ENCODE data around the gene NCR2.

The NCR2 gene

DNA sequence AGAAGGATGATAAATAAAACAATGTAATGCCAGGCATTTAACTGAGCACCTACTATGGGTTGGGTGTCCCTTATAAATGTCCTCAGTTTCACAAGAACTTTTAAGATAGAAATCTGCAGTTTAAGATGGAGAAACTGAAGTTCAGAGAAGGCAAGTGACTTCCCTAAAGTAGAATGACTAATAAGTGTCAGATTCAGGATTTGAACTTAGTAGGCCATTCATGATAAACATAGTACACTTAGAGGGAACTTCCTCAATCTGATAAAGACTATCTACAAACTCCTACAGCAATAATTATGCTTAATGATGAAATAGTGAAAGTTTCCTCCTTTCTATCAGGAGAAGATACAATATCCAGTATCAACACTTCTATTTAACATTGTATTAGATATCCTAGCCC is 43.9 kb downstream of the NCR2 start:
- no peak overlapping the region for H3K27ac ChIP-seq
- H3K9ac ChIP-seq (ENCODE audit: insufficient read length): no peak overlapping the region
- DNase-seq (ENCODE audit: low read depth, low spot score): no peak
- no peaks in the 10 kb centered on the region for H3K36me3 ChIP-seq (ENCODE audit: insufficient read depth, low read length)
- H3K4me3 ChIP-seq: no peak overlapping the region
- no peak for TF ChIP-seq EZH2 (IDR thresholded peaks at IDR 0.05)
- TF ChIP-seq FOXP2 (optimal IDR thresholded peaks at IDR 0.05; ENCODE audit: control extremely low read depth, extremely low read length, insufficient read depth): no peak
- TF ChIP-seq POLR2AphosphoS5 (IDR thresholded peaks at IDR 0.05; ENCODE audit: borderline replicate concordance, low read depth, low read length): no peak
- H3K9me3 ChIP-seq (ENCODE audit: low read depth, low read length): no peaks in the 10 kb centered on the region

DNA sequence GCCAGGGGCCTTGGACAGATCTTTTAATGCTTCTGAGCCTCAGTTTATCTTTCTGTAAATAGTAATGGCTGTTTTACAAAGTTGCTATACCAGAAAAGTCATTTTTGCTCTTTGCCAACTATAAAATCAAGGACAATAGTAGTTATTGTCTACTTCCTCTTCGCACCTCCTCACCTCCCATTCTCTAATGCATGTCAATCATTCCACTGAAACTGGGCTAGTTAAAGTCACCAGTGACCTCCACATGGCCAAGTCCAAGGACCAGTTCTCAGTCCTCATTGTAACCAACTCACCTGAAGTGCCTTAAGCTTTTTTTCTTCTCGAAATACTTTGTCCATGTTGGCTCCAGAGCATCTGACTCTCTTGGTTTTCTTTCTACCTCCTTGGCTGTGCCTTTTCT is 51.2 kb downstream of the NCR2 start:
- H3K4me3 ChIP-seq: no peak overlapping the region
- no peaks in the 10 kb centered on the region for H3K9me3 ChIP-seq (ENCODE audit: low read depth, low read length)
- no peak for DNase-seq (ENCODE audit: low read depth, low spot score)
- no peak overlapping the region for H3K9ac ChIP-seq (ENCODE audit: insufficient read length)
- no peak overlapping the region for H3K27ac ChIP-seq
- TF ChIP-seq FOXP2 (optimal IDR thresholded peaks at IDR 0.05; ENCODE audit: control extremely low read depth, extremely low read length, insufficient read depth) (no peak), POLR2AphosphoS5 (IDR thresholded peaks at IDR 0.05; ENCODE audit: borderline replicate concordance, low read depth, low read length) (no peak), EZH2 (IDR thresholded peaks at IDR 0.05) (no peak)
- no peaks in the 10 kb centered on the region for H3K36me3 ChIP-seq (ENCODE audit: insufficient read depth, low read length)

DNA sequence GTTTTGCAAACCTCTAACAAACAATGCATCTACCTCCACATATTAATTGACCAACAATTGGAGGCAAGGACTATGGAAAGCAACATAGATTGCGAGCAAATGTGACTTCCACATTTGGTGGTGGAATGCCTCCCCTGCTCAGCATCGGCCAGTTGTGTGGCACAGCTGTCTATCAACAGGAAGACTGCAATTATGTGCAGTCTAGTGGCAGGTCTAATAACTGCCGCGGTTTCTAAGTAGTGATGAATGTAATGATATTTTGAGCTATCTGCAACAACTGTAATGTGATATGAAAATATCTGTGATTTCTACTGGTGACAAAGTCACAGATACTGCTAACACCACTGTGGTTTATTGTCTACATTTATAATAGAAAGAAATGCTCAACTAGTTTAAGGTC is 56.8 kb downstream of the NCR2 start:
- no peak overlapping the region for H3K9ac ChIP-seq (ENCODE audit: insufficient read length)
- no peaks in the 10 kb centered on the region for H3K36me3 ChIP-seq (ENCODE audit: insufficient read depth, low read length)
- TF ChIP-seq POLR2AphosphoS5 (IDR thresholded peaks at IDR 0.05; ENCODE audit: borderline replicate concordance, low read depth, low read length) (no peak), EZH2 (IDR thresholded peaks at IDR 0.05) (no peak), FOXP2 (optimal IDR thresholded peaks at IDR 0.05; ENCODE audit: control extremely low read depth, extremely low read length, insufficient read depth) (no peak)
- H3K4me3 ChIP-seq: no peak overlapping the region
- no peak for DNase-seq (ENCODE audit: low read depth, low spot score)
- peaks cover 4% of the 10 kb centered on the region; the same call in 1 of the 2 replicates for H3K9me3 ChIP-seq (ENCODE audit: low read depth, low read length)
- H3K27ac ChIP-seq: no peak overlapping the region

GRCh38 chr6:41396335-41396734 is 60.9 kb downstream of the NCR2 start:
- DNase-seq (ENCODE audit: low read depth, low spot score): no peak
- TF ChIP-seq FOXP2 (optimal IDR thresholded peaks at IDR 0.05; ENCODE audit: control extremely low read depth, extremely low read length, insufficient read depth) (no peak), POLR2AphosphoS5 (IDR thresholded peaks at IDR 0.05; ENCODE audit: borderline replicate concordance, low read depth, low read length) (no peak), EZH2 (IDR thresholded peaks at IDR 0.05) (no peak)
- H3K9ac ChIP-seq (ENCODE audit: insufficient read length): no peak overlapping the region
- peaks cover 4% of the 10 kb centered on the region; the same call in 1 of the 2 replicates for H3K9me3 ChIP-seq (ENCODE audit: low read depth, low read length)
- H3K27ac ChIP-seq: no peak overlapping the region
- no peak overlapping the region for H3K4me3 ChIP-seq
- no peaks in the 10 kb centered on the region for H3K36me3 ChIP-seq (ENCODE audit: insufficient read depth, low read length)

GRCh38 chr6:41399424-41399823 is 64.0 kb downstream of the NCR2 start:
- Histone ChIP-seq H3K4me3 (no peak overlapping the region), H3K9ac (ENCODE audit: insufficient read length) (no peak overlapping the region), H3K9me3 (ENCODE audit: low read depth, low read length) (peaks cover 4% of the 10 kb centered on the region; the same call in 1 of the 2 replicates), H3K27ac (no peak overlapping the region), H3K36me3 (ENCODE audit: insufficient read depth, low read length) (no peaks in the 10 kb centered on the region)
- TF ChIP-seq POLR2AphosphoS5 (IDR thresholded peaks at IDR 0.05; ENCODE audit: borderline replicate concordance, low read depth, low read length) (no peak), FOXP2 (optimal IDR thresholded peaks at IDR 0.05; ENCODE audit: control extremely low read depth, extremely low read length, insufficient read depth) (no peak), EZH2 (IDR thresholded peaks at IDR 0.05) (no peak)
- no peak for DNase-seq (ENCODE audit: low read depth, low spot score)

Measured in SK-N-MC (cell line).